GM19351 (cell line): Measurements from ENCODE around the gene NSF.
"Not testable (repeated sequence)": the region's sequence is repeated elsewhere in the genome, so short reads cannot be mapped to it uniquely, and the experiment has no call there.

Experiments used
- ATAC-seq: cut with Tn5 transposase; IDR thresholded peaks from one replicate; pipeline ENCODE4 v1.9.1; 2021; ENCODE audit warnings: mild to moderate bottlenecking, moderate library complexity; ENCODE audit not compliant: unreplicated experiment

NSF gene

GRCh38 chr17:46696522-46696921 is 106.1 kb downstream of the NSF start:
- not testable (repeated sequence) for ATAC-seq

- ATAC-seq, result not testable (repeated sequence)
These were observed 108.5 kb downstream of the NSF start for GRCh38 chr17:46699014-46699413.

GRCh38 chr17:46717999-46718398 is 127.5 kb downstream of the NSF start:
- no peak for ATAC-seq

GRCh38 chr17:46719891-46720290 is 129.4 kb downstream of the NSF start:
- ATAC-seq, result no peak

GRCh38 chr17:46720408-46720807 is 129.9 kb downstream of the NSF start:
- ATAC-seq, result no peak

GRCh38 chr17:46722662-46723285 is 132.3 kb downstream of the NSF start:
- ATAC-seq, result no peak

GRCh38 chr17:46726206-46726605 is 135.7 kb downstream of the NSF start:
- no peak for ATAC-seq

GRCh38 chr17:46727572-46728348 is 137.3 kb downstream of the NSF start:
- ATAC-seq, result no peak

- ATAC-seq, result no peak
These were observed 139.6 kb downstream of the NSF start for GRCh38 chr17:46730026-46730425.

GRCh38 chr17:46730679-46731078 is 140.2 kb downstream of the NSF start:
- no peak for ATAC-seq

- no peak for ATAC-seq
These were observed 141.7 kb downstream of the NSF start for GRCh38 chr17:46732160-46732559.

- ATAC-seq, result no peak
These were observed 142.4 kb downstream of the NSF start for GRCh38 chr17:46732754-46733398.

GRCh38 chr17:46733837-46734475 is 143.5 kb downstream of the NSF start:
- ATAC-seq, result no peak

GRCh38 chr17:46736100-46736499 is 145.6 kb downstream of the NSF start:
- no peak for ATAC-seq

GRCh38 chr17:46737326-46737725 is 146.9 kb downstream of the NSF start:
- no peak for ATAC-seq

GRCh38 chr17:46738544-46738943 is 148.1 kb downstream of the NSF start:
- ATAC-seq, result no peak

- no peak for ATAC-seq
These were observed 149.5 kb downstream of the NSF start for GRCh38 chr17:46739982-46740381.

GRCh38 chr17:46741122-46741730 is 150.8 kb downstream of the NSF start:
- ATAC-seq, result no peak

GRCh38 chr17:46742565-46743270 is 152.2 kb downstream of the NSF start:
- ATAC-seq, result no peak

- no peak for ATAC-seq
These were observed 154.0 kb downstream of the NSF start for GRCh38 chr17:46744441-46744840.
